Measurements from ENCODE around the gene NUDT16L1. TPM values are rescaled to one million over a fixed set of nuclear protein-coding genes. Genes with fewer than 3 reads are reported as not detected.
A peak's percentile ranks its signal among the peaks of the same experiment; 100 is the strongest.

Gene NUDT16L1
- total RNA-seq, 2 donors from 2014 or later = 18.7 to 25.4 TPM

GRCh38 chr16:4667203-4667963, 26.0 kb upstream of the NUDT16L1 start:
- peak in 1 of 4 donors; percentile 7 for DNase-seq

GRCh38 chr16:4668313-4668960, 24.9 kb upstream of the NUDT16L1 start:
- peaks cover 0 to 19% of the 10 kb centered on the region in 2 donors for H3K36me3 ChIP-seq (replicated peaks in 1 of 2; ENCODE audit: insufficient read depth in 1 of 2, low read depth in 2 of 2)
- no peak for ATAC-seq
- no peaks in the 10 kb centered on the region for H3K27me3 ChIP-seq
- TF ChIP-seq, protein P1, sequence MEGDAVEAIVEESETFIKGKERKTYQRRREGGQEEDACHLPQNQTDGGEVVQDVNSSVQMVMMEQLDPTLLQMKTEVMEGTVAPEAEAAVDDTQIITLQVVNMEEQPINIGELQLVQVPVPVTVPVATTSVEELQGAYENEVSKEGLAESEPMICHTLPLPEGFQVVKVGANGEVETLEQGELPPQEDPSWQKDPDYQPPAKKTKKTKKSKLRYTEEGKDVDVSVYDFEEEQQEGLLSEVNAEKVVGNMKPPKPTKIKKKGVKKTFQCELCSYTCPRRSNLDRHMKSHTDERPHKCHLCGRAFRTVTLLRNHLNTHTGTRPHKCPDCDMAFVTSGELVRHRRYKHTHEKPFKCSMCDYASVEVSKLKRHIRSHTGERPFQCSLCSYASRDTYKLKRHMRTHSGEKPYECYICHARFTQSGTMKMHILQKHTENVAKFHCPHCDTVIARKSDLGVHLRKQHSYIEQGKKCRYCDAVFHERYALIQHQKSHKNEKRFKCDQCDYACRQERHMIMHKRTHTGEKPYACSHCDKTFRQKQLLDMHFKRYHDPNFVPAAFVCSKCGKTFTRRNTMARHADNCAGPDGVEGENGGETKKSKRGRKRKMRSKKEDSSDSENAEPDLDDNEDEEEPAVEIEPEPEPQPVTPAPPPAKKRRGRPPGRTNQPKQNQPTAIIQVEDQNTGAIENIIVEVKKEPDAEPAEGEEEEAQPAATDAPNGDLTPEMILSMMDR (IDR thresholded peaks at IDR 0.05) = no peak
- 93 to 94% methylated on average over 10 of the region's 10 CpGs for WGBS, 2 donors
- no peak overlapping the region for H3K4me3 ChIP-seq
- H3K4me1 ChIP-seq = peaks cover 11% of the 10 kb centered on the region
- no peak for DNase-seq
- intact Hi-C loops (cut with DNase I) = no loop called here
- H3K9me3 ChIP-seq = no peaks in the 10 kb centered on the region
- no peak overlapping the region for H3K27ac ChIP-seq

More at GRCh38 chr16:4667203-4667963, 26.0 kb upstream of the NUDT16L1 start:
- Histone ChIP-seq H3K27ac (no peak overlapping the region), H3K4me1 (peaks cover 12% of the 10 kb centered on the region), H3K9me3 (no peaks in the 10 kb centered on the region), H3K27me3 (no peaks in the 10 kb centered on the region), H3K36me3 (replicated peaks in 1 of 2; ENCODE audit: insufficient read depth in 1 of 2, low read depth in 2 of 2) (peaks cover 0 to 18% of the 10 kb centered on the region in 2 donors), H3K4me3 (no peak overlapping the region)
- WGBS, 2 donors = 82 to 89% methylated on average over 18 to 20 of the region's 20 CpGs
- ATAC-seq = no peak
- intact Hi-C loops (cut with DNase I) = no loop called here
- TF ChIP-seq, protein P1 (IDR thresholded peaks at IDR 0.05) = no peak
- TF ChIP-seq POLR2A (IDR thresholded peaks at IDR 0.05) = no peak

DNA sequence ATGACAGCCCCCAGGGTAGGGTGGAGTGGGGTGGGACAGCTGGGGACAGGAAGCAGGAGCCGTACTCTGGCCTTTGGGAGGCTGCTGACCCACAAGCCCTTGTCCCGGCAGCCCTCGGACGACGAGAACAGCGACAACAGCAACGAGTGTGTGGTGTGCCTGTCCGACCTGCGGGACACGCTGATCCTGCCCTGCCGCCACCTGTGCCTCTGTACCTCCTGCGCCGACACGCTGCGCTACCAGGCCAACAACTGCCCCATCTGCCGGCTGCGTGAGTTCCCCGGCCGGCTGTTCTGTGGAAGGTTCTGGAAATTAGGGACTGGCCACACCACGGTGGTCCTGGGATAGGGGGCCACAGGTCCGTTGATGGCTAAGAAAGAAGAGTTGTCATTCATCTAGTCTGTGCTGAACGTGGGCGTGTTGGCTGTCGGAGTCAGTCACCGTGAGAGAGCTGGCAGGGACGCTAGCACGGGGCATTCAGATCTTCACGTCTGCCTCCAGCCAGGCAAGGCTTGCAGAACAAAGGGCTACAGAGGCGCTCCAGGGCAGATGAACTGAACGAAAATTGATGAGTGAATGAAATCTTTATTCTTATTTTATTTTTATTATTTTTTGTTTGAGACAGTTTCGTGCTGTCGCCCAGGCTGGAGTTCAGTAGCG, 19.8 kb upstream of the NUDT16L1 start:
- TF ChIP-seq, protein P1 (IDR thresholded peaks at IDR 0.05) = no peak
- no peak for TF ChIP-seq POLR2A (IDR thresholded peaks at IDR 0.05)
- 90 to 92% methylated on average over 15 to 32 of the region's 33 CpGs for WGBS, 2 donors
- DNase-seq (no peak), ATAC-seq (no peak)
- Histone ChIP-seq H3K36me3 (replicated peaks in 1 of 2; ENCODE audit: insufficient read depth in 1 of 2, low read depth in 2 of 2) (peaks cover 0 to 16% of the 10 kb centered on the region in 2 donors), H3K4me3 (no peak overlapping the region), H3K9me3 (no peaks in the 10 kb centered on the region), H3K4me1 (no peaks in the 10 kb centered on the region), H3K27me3 (no peaks in the 10 kb centered on the region), H3K27ac (no peak overlapping the region)
- intact Hi-C loops (cut with DNase I) = no loop called here

DNA sequence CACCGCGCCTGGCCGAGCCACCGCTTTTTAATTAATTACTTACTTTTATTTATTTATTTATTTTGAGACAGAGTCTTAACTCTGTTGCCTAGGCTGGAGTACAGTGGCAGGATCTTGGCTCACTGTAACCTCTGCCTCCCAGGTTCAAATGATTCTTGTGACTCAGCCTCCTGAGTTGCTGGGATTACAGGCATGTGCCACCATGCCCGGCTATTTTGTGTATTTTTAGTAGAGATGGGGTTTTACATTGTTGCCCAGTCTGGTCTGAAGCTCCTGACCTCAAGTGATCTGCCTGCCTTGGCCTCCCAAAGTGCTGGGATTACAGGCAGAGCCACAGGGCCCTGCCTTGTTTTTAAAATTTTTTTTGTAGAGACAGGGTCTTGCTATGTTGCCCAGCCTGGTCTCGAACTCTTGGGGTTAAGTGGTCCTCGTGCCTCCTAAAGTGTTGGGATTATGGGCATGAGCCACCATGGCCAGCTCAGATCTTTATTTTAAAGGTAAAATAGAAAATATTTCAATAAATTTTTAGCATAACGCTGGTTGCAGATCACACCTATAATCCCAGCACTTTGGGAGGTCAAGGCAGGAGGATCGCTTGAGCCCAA, 18.3 kb upstream of the NUDT16L1 start:
- ATAC-seq (no peak), DNase-seq (no peak)
- peaks cover 0 to 7% of the 10 kb centered on the region in 2 donors for H3K36me3 ChIP-seq (replicated peaks in 1 of 2; ENCODE audit: insufficient read depth in 1 of 2, low read depth in 2 of 2)
- no peaks in the 10 kb centered on the region for H3K27me3 ChIP-seq
- no peak for TF ChIP-seq POLR2A (IDR thresholded peaks at IDR 0.05)
- TF ChIP-seq, protein P1 (IDR thresholded peaks at IDR 0.05) = no peak
- H3K4me3 ChIP-seq = no peak overlapping the region
- no peaks in the 10 kb centered on the region for H3K9me3 ChIP-seq
- H3K27ac ChIP-seq = no peak overlapping the region
- intact Hi-C loops (cut with DNase I) = no loop called here
- WGBS, 2 donors = 93 to 95% methylated on average over 9 of the region's 9 CpGs
- no peaks in the 10 kb centered on the region for H3K4me1 ChIP-seq
